ENCODE measurements around the gene PLD1. TPM values are rescaled to one million over a fixed set of nuclear protein-coding genes. Genes with fewer than 3 reads are reported as not detected.

The PLD1 gene
- total RNA-seq, 2 donors from 2014 or later: 5.4 to 7.7 TPM

GRCh38 chr3:171776839-171777583 lies 33.3 kb downstream of the PLD1 start:
- Mint-ChIP-seq H3K36me3 (no peaks in the 10 kb centered on the region), H3K4me3 (peak overlapping the region; percentile 40), H3K27ac (peak overlapping the region in 1 of 2 donors; percentile 5), H3K9me3 (no peaks in the 10 kb centered on the region), H3K4me1 (ENCODE audit: low read depth in 2 of 2) (peaks cover 2 to 11% of the 10 kb centered on the region in 2 donors), H3K27me3 (no peaks in the 10 kb centered on the region)
- no peak for ATAC-seq
- no peak for DNase-seq (ENCODE audit: low spot score)

GRCh38 chr3:171776411-171776810 lies 33.9 kb downstream of the PLD1 start:
- Mint-ChIP-seq H3K4me3 (no peak overlapping the region), H3K36me3 (no peaks in the 10 kb centered on the region), H3K9me3 (no peaks in the 10 kb centered on the region), H3K27me3 (no peaks in the 10 kb centered on the region), H3K27ac (no peak overlapping the region), H3K4me1 (ENCODE audit: low read depth in 2 of 2) (peaks cover 3 to 12% of the 10 kb centered on the region in 2 donors)
- DNase-seq (ENCODE audit: low spot score) (no peak), ATAC-seq (no peak)

- H3K27ac Mint-ChIP-seq: no peak overlapping the region
- DNase-seq (ENCODE audit: low spot score): no peak
- no peak for ATAC-seq
- H3K4me1 Mint-ChIP-seq (ENCODE audit: low read depth in 2 of 2): peaks cover 8 to 17% of the 10 kb centered on the region in 2 donors
- no peaks in the 10 kb centered on the region for H3K9me3 Mint-ChIP-seq
- H3K36me3 Mint-ChIP-seq: no peaks in the 10 kb centered on the region
- no peaks in the 10 kb centered on the region for H3K27me3 Mint-ChIP-seq
- no peak overlapping the region for H3K4me3 Mint-ChIP-seq
Measured at GRCh38 chr3:171775943-171776342, 34.3 kb downstream of the PLD1 start.

- no peaks in the 10 kb centered on the region for H3K27me3 Mint-ChIP-seq
- H3K27ac Mint-ChIP-seq: no peak overlapping the region
- peaks cover 9 to 18% of the 10 kb centered on the region in 2 donors for H3K4me1 Mint-ChIP-seq (ENCODE audit: low read depth in 2 of 2)
- DNase-seq (ENCODE audit: low spot score): no peak
- H3K4me3 Mint-ChIP-seq: no peak overlapping the region
- no peaks in the 10 kb centered on the region for H3K9me3 Mint-ChIP-seq
- peak in 1 of 2 donors; percentile 57 for ATAC-seq
- no peaks in the 10 kb centered on the region for H3K36me3 Mint-ChIP-seq
Measured at GRCh38 chr3:171774521-171774920, 35.8 kb downstream of the PLD1 start.

GRCh38 chr3:171772427-171773056 lies 37.7 kb downstream of the PLD1 start:
- Mint-ChIP-seq H3K36me3 (no peaks in the 10 kb centered on the region), H3K4me3 (no peak overlapping the region), H3K27ac (no peak overlapping the region), H3K27me3 (no peaks in the 10 kb centered on the region), H3K4me1 (ENCODE audit: low read depth in 2 of 2) (peaks cover 20 to 28% of the 10 kb centered on the region in 2 donors), H3K9me3 (no peaks in the 10 kb centered on the region)
- ATAC-seq (no peak), DNase-seq (ENCODE audit: low spot score) (no peak)

GRCh38 chr3:171770689-171771620 lies 39.3 kb downstream of the PLD1 start:
- peak overlapping the region; percentile 11 for H3K4me3 Mint-ChIP-seq
- peak in 1 of 2 donors; percentile 65 for ATAC-seq
- DNase-seq (ENCODE audit: low spot score): no peak

GRCh38 chr3:171769461-171769860 lies 40.8 kb downstream of the PLD1 start:
- Mint-ChIP-seq H3K27ac (no peak overlapping the region), H3K27me3 (no peaks in the 10 kb centered on the region), H3K9me3 (no peaks in the 10 kb centered on the region), H3K4me3 (no peak overlapping the region), H3K36me3 (no peaks in the 10 kb centered on the region), H3K4me1 (ENCODE audit: low read depth in 2 of 2) (peaks cover 20 to 29% of the 10 kb centered on the region in 2 donors)
- ATAC-seq (no peak), DNase-seq (ENCODE audit: low spot score) (no peak)

More at GRCh38 chr3:171770689-171771620, 39.3 kb downstream of the PLD1 start:
- H3K9me3 Mint-ChIP-seq: no peaks in the 10 kb centered on the region
- H3K27ac Mint-ChIP-seq: no peak overlapping the region
- no peaks in the 10 kb centered on the region for H3K27me3 Mint-ChIP-seq
- peaks cover 20 to 29% of the 10 kb centered on the region in 2 donors for H3K4me1 Mint-ChIP-seq (ENCODE audit: low read depth in 2 of 2)
- H3K36me3 Mint-ChIP-seq: no peaks in the 10 kb centered on the region

- Mint-ChIP-seq H3K4me3 (no peak overlapping the region), H3K36me3 (no peaks in the 10 kb centered on the region), H3K4me1 (ENCODE audit: low read depth in 2 of 2) (peaks cover 20 to 29% of the 10 kb centered on the region in 2 donors), H3K9me3 (no peaks in the 10 kb centered on the region), H3K27ac (no peak overlapping the region), H3K27me3 (no peaks in the 10 kb centered on the region)
- ATAC-seq (no peak), DNase-seq (ENCODE audit: low spot score) (no peak)
Measured at GRCh38 chr3:171768986-171769385, 41.3 kb downstream of the PLD1 start.

GRCh38 chr3:171768281-171768900 lies 41.9 kb downstream of the PLD1 start:
- Mint-ChIP-seq H3K9me3 (no peaks in the 10 kb centered on the region), H3K27ac (no peak overlapping the region), H3K36me3 (no peaks in the 10 kb centered on the region), H3K4me1 (ENCODE audit: low read depth in 2 of 2) (peaks cover 20 to 29% of the 10 kb centered on the region in 2 donors), H3K4me3 (no peak overlapping the region), H3K27me3 (no peaks in the 10 kb centered on the region)
- ATAC-seq (no peak), DNase-seq (ENCODE audit: low spot score) (no peak)

GRCh38 chr3:171765511-171765887 lies 44.8 kb downstream of the PLD1 start:
- DNase-seq (ENCODE audit: low spot score) (no peak), ATAC-seq (no peak)
- Mint-ChIP-seq H3K4me3 (no peak overlapping the region), H3K27me3 (no peaks in the 10 kb centered on the region), H3K9me3 (no peaks in the 10 kb centered on the region), H3K27ac (no peak overlapping the region), H3K4me1 (ENCODE audit: low read depth in 2 of 2) (peaks cover 11 to 19% of the 10 kb centered on the region in 2 donors), H3K36me3 (no peaks in the 10 kb centered on the region)

GRCh38 chr3:171763392-171763791 lies 46.9 kb downstream of the PLD1 start:
- Mint-ChIP-seq H3K4me3 (no peak overlapping the region), H3K27ac (no peak overlapping the region), H3K27me3 (no peaks in the 10 kb centered on the region), H3K4me1 (ENCODE audit: low read depth in 2 of 2) (peaks cover 5 to 15% of the 10 kb centered on the region in 2 donors), H3K9me3 (no peaks in the 10 kb centered on the region), H3K36me3 (no peaks in the 10 kb centered on the region)
- ATAC-seq (no peak), DNase-seq (ENCODE audit: low spot score) (no peak)

- ATAC-seq (no peak), DNase-seq (ENCODE audit: low spot score) (no peak)
- H3K4me3 Mint-ChIP-seq: no peak overlapping the region
- no peaks in the 10 kb centered on the region for H3K36me3 Mint-ChIP-seq
- H3K27me3 Mint-ChIP-seq: no peaks in the 10 kb centered on the region
- peaks cover 0 to 8% of the 10 kb centered on the region in 2 donors for H3K4me1 Mint-ChIP-seq (ENCODE audit: low read depth in 2 of 2)
- H3K27ac Mint-ChIP-seq: no peak overlapping the region
- no peaks in the 10 kb centered on the region for H3K9me3 Mint-ChIP-seq
Measured at GRCh38 chr3:171760477-171760876, 49.8 kb downstream of the PLD1 start.

GRCh38 chr3:171758109-171758508 lies 52.2 kb downstream of the PLD1 start:
- Mint-ChIP-seq H3K27me3 (no peaks in the 10 kb centered on the region), H3K9me3 (no peaks in the 10 kb centered on the region), H3K36me3 (no peaks in the 10 kb centered on the region), H3K4me1 (ENCODE audit: low read depth in 2 of 2) (peaks cover 0 to 8% of the 10 kb centered on the region in 2 donors), H3K4me3 (no peak overlapping the region), H3K27ac (no peak overlapping the region)
- ATAC-seq: no peak
- DNase-seq (ENCODE audit: low spot score): no peak
